NCI-H146 treated with DMSO at 0.1 percent for 48 hours (cell line): ENCODE data around the gene SAP25.
"Not testable (repeated sequence)": the region's sequence is repeated elsewhere in the genome, so short reads cannot be mapped to it uniquely, and the experiment has no call there.

Source experiments
- DNase-seq: peaks from one replicate; lab custom pipeline; 2025; ENCODE audit not compliant: unreplicated experiment; lab: John Stamatoyannopoulos, UW

SAP25 gene

GRCh38 chr7:100576384-100576993, 2.8 kb upstream of the SAP25 start:
- DNase-seq = no peak

GRCh38 chr7:100575746-100576383, 2.2 kb upstream of the SAP25 start:
- DNase-seq = no peak

- DNase-seq = no peak
Measured at GRCh38 chr7:100575206-100575631, 1.5 kb upstream of the SAP25 start.

GRCh38 chr7:100574362-100575205, 884 bp upstream of the SAP25 start:
- no peak for DNase-seq

- DNase-seq = no peak
Measured at GRCh38 chr7:100572949-100573675, 588 bp downstream of the SAP25 start.

GRCh38 chr7:100572281-100572948, 1.3 kb downstream of the SAP25 start:
- DNase-seq = no peak

- DNase-seq = no peak
Measured at GRCh38 chr7:100571829-100572116, 1.9 kb downstream of the SAP25 start.

- DNase-seq = no peak
Measured at GRCh38 chr7:100570954-100571828, 2.5 kb downstream of the SAP25 start.

GRCh38 chr7:100568896-100569844, 4.5 kb downstream of the SAP25 start:
- DNase-seq = peak; percentile 31

- DNase-seq = no peak
Measured at GRCh38 chr7:100568176-100568895, 5.4 kb downstream of the SAP25 start.

GRCh38 chr7:100567751-100568175, 5.9 kb downstream of the SAP25 start:
- no peak for DNase-seq

- DNase-seq = no peak
Measured at GRCh38 chr7:100567031-100567730, 6.5 kb downstream of the SAP25 start.

GRCh38 chr7:100566018-100566531, 7.6 kb downstream of the SAP25 start:
- no peak for DNase-seq

- DNase-seq = no peak
Measured at GRCh38 chr7:100565133-100565571, 8.5 kb downstream of the SAP25 start.

GRCh38 chr7:100564405-100564804, 9.3 kb downstream of the SAP25 start:
- DNase-seq = not testable (repeated sequence)

GRCh38 chr7:100563809-100564400, 9.8 kb downstream of the SAP25 start:
- DNase-seq = no peak

GRCh38 chr7:100563100-100563564, 10.6 kb downstream of the SAP25 start:
- no peak for DNase-seq
